Activated CD8-positive, alpha-beta memory T cell treated with anti-CD3 and anti-CD28 coated beads, Interleukin-2, amount 50 U/mL, for 48 hours (primary cell): ENCODE measurements around the gene MYOCD.

Experiments used
- DNase-seq: peaks from one replicate; pipeline ENCODE4 v3.0.0-alpha.2; 2020

MYOCD gene

DNA sequence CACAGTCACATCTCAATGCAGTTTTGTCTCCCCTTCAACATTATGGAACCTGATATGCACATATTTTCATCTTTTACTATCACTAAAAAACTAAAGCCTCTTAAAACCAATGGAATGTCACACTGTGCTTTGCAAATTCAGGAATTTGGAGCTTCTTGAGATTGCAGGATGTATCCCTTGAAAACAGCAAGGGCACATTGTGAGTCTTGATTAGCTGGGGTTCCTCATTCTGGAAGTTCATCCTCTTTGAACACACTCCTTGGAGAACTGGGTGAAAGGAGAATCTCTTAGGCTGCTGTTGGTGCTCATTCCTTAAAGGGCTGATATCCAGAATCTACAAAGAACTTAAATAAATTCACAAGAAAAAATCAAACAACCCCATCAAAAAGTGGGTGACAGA, 21.1 kb upstream of the MYOCD start:
- DNase-seq: no peak

DNA sequence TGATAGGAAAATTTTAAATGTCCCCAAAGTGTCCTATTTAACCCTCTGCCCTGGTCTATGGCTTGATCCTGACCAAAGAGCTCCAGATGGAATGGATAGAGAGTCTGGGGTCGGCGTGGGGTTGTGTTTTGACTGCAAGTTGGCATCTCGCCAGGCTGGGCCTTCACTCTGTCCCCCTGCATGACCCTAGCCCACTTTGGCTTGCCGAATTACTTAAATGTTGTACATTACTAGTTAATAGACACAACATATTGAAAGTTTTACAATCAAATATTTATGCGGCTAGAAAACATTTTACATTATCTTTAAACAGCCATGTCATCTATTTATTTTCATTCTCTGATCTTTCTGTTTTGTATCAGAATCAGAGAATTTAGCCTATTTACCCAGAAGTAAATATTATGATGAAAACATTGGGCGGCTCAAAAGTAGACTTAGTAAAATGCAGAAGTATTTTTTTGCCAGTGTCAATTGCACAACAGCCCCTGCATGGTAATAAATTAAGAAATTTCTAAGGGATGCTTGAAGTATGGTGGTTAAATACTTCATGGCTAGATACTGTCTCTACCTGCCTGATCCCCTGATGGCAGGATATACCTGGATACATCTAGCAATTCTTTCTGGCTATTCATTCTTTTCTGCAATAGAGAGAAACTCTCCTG, 18.8 kb upstream of the MYOCD start:
- DNase-seq: no peak

DNA sequence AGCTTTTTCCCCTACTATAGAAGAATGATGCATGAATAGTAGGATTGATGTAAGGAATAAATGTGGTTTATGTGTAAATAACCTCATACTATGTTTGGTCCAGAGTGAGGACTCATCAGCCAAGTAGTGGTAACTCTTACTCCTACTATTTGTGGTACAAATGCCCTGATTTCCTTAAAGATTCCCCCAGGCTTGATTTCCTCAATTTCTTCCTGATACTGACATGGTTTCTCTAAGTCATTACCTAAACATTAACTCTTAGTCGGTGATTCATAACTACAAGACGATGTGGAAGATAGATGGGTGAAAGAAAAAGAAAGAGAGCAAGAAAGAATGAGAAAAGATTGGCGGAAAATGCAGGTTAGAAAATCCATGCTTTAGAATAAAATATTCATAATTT, 17.2 kb upstream of the MYOCD start:
- no peak for DNase-seq

DNA sequence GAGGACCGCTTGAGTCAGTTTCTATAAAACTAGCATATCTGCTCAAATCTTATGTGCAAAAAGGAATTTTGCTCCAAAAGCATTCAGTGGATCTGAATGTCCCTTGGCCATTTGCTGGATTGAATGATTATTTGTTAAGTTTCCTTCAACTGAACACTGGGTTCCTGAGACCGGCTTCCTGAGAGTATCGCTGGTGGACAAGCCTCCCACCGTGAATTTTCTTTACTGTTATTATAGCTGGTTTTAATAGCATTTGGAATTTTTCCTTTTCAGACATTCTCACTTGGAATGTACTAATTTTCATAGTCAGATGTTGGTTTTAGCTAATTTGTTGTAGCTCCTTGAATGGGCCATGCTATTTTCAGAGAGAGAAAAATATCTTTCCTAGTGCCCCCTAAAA, 9.8 kb upstream of the MYOCD start:
- no peak for DNase-seq

DNA sequence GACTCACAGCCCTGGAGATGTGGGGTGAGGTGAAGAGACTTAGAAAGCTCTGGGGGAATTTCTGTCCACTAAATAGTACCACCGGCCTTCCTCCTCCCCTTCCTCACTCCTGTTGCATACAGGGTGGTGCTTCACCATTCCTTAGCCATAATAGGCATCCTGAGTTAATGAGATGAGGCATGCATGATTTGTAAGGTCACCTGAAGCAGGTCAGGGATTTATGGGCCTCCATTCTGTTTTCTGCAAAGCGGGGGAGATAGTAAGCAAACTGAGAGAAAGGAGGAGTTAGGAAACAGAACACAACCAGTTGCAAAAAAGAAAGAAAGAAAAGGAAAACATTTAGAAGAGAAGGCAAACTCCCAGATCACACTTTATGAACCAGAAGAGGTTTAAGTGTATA, 9.3 kb upstream of the MYOCD start:
- no peak for DNase-seq

DNA sequence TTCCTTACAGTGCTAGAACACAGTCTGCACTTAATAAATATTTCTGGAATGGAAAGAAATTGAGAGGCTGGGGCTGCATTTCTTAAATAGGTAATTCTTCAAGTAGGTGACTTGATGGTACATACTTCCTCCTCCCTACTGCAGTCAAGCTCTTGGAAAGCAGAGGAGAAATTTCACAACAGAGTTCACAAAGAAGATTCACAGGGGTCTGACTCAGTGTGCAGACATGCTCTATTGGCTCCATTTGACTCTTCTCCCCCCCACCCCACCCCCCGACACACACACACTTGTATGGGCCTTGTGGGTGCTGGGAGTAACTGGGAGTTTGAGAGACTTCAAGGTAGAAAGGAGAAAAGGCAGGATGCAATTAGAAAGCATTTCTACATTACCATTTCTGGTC, 6.2 kb upstream of the MYOCD start:
- DNase-seq: no peak

DNA sequence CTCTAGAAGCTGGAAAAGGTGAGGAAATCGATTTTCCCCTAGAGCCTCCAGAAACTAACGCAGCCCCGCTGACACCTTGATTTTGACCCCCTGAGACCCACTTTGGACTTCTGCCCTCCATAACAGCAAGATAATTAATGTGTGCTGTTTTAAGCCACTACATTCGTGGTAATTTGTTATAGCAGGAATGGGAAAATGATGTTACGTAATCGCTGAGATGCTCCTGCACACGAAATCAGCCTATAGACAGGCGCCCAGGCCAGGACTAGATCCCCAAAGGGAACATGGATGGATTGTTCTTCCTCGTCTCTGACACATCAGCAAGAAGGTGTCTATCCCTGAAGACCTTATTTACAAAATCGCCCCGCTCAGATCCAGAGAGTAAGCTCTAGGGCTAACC, 1.4 kb upstream of the MYOCD start:
- DNase-seq: no peak

DNA sequence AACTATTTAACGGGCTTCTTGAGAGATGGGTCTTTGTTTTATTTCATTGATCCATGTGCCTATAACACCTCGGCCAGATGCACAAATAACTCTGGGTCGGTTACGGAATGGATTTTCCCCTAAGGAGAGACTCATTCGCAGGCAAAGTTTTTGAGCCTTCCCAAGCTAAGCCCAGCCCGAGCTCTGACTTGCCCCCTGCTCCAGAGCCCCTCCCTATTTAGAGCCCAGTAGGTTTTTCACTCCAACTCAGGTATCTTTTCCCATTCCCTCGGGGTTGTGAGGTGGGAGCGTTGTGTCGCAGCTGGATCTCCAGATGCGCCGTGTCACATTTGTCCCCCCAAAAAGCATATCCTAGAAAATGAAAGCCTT, 812 bp upstream of the MYOCD start:
- no peak for DNase-seq

DNA sequence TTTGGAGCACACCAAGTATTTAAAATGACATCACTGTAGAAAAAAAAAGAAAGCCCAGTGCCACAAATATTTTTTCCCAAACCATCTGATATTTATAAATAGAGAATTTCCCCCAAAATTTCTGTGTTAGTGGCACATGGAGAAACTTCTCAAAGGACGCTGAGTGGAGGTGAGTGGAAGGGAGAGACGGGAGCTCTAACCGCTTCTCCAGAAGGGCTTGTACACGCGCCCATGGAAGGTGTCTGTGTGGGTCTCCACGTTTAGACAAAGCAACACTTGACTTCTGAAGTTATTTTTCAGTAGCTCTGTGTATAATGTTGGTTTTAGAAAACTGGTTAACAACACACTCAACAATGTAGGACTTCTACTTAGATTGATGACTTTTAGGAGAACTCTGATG, 1.0 kb downstream of the MYOCD start:
- DNase-seq: no peak

DNA sequence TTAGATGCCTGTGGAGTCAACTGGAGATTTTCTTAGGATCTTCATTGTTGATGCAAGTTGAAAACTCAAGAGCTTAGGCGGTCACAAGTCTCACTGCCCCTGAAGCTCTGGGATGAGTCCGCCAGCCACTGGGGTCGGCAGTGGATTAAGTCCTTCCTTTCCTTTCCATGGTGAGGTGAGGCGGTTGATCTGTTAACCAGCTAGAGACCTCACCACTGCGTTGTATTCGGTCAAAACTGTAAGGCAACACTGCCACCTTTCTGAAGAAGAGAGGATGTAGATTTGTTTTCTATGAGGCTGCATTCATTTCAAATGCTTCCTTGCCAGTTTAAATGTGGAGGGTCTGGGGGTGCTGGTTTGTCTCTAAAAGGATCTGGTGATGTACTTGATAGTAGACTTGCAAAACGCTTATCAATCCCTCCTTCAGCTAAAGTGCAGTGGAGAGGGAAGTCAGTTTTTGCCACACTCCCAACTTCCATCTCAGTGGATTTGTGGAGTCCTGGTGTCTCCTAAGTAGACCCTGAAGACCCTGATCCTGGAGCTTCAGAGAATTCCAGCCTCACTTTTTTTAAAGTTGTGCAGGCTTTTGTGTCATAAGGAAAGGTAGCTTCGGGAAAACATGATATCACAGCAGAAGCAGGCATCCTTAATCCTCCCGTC, 1.7 kb downstream of the MYOCD start:
- DNase-seq: no peak

DNA sequence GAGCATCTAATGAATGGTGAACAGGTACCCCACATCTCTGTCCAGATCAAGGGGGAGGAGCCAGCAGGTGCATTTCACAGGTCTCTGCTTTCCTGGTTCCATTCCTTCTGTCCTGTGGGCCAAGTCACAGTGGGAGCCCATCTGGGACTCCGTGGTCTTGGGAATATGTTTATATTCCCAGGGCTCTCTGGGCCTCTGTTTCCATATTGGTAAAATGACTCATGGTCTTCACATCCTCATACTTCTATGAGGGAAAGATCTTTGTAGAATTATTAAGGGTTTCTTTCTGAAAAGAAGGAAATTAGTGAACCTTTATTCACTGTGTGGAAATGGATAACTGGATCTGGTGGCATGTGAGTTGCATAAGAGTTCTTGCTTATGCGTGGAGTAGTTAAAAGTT, 6.2 kb downstream of the MYOCD start:
- DNase-seq: no peak

DNA sequence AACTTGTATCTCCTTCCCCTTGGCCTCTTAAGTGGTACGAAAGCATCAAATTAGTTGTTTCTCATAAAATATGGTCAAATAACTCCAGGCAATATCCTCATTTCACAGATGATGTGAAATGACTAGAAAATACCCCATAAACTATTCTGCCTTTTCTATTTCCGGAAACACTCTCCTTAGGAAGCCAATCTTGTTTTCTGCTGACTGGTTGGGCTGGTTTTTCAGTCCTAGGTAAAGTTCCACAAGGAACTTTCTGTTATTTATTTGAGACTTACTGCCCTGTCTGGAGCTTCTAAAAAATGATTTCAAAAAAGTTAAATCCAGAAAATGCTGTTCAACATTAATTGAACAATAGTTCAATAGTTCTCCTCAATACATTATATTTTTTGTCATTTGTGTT, 7.3 kb downstream of the MYOCD start:
- no peak for DNase-seq

DNA sequence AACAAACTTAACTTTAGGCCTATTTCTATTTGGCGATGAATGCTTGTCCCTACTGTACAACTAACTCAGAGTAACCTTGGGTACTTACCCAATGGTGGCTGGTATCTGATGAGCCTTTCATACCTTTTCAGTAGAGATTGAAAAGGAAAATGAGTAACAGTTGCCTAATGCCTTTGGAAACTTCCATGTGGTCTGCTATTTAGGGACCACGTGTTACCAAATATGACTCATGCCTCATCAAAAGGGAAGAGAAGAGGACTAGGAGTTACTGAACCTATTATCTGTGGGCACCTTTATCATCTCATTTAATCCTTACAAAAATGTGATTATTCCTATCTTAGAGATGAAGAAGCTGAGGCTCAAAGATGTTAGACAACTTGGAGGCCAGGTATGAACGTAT, 8.1 kb downstream of the MYOCD start:
- DNase-seq: no peak

DNA sequence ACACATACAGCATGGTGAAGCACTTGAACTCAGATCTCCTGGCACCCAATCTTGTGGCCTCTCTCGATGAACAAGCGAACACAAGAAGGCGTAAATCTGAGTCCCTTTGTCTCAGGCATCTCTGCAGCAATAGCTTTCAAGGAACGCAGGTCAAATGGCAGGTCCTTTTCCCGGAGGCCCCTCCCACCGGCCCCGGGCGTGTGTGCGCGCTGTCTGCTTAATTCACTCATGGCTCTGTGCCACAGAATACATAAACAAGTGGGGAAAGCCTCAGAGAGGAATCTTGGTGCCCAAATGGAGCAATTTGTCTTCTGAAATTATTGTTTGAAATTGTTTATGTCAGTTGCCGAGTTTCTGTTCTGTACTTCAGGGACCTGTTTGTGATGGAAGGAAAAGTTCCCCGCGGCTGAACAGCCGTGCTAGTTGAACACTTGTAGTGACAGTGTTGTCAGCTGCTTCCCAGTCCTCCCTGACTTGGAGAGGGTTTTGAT, 14.8 kb downstream of the MYOCD start:
- DNase-seq: no peak

DNA sequence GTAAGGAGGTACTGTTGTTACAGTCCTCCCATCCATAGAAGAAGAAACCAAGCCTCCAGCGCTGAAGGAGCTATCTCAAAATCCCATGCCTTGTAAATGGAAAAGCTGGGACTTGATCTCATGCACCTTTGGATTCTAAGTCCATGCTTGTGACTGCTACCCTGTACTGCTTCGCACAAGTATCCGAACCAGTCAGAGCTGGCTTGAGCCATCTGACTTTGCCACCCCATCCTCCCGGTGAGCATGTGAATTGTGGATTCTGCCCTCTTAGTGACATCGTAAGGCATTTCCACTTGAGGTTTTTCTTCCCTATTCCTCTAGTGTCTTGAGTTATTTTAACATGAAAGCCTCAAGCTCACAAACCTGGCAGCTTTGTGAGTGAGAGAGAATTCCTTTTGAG, 15.3 kb downstream of the MYOCD start:
- no peak for DNase-seq

DNA sequence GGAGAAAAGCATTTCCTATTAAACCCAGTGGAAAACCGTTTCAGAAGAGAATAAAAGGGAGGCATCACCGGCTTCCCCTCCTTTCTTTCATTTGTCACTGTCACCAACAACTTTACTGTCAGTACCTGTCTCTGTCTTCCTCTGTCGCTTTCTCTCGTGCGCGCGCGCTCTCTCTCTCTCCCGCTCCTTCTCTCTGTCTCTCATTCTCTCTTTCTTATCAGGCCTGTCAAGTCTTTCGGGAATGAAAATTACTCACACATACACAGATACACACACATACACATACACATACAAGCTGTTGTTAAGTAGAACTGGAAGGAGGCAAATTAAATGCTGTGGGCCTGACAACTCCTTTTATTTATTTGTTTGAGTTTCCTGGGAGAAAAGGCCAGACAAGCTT, 17.6 kb downstream of the MYOCD start:
- DNase-seq: no peak

DNA sequence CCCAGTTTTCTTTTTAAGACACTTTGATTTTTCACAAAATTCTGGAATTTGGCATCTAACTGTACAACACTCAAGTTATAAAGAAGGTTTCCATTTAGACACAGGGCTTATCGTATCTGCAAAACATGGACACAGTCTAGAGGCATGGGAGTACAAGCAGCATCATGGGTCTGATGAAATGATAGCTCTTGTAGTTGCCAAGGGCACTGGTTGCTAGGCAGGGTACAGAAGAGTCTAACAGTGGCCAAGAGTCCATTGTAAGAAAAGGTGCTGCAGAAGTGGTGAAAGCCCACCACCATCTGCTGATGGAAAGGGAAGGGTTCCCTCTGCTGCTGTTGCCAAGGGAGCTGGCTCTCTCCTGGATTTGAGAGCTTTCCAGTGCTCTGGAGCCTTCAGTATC, 20.8 kb downstream of the MYOCD start:
- no peak for DNase-seq

DNA sequence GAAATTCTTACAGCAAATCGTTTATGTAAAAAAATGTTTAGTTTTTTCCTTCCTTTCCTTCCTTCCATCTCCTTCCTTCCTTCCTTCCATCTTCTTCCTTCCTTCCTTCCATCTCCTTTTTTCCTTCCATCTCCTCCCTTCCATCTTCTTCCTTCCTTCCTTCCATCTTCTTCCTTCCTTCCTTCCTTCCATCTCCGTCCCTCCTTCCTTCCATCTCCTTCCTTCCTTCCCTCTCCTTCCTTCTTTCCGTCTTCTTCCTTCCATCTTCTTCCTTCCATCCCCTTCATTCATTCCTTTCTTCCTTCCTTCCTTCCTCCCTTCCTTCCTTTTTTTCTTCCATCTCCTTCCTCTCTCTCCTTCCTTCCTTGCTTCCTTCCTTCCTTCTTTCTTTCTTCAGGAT, 22.7 kb downstream of the MYOCD start:
- no peak for DNase-seq

DNA sequence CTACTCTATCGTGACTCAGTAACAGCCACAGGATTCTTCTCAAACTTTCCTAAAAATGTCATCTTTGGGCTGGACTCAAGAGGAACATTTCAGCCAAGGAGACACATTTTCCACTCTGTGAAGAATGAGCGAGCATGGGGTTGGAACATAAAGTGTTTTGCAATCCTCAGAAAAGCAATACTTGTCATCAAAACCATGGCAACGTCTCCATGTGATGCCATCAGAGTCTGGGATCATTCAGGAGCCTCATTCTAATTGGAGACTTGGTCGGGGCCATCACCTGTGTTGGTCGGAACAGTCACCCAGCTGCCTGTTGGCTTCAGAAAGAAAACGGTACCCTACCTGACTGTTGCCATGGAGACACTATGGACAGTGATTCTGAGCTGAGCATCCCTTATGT, 25.5 kb downstream of the MYOCD start:
- DNase-seq: no peak

DNA sequence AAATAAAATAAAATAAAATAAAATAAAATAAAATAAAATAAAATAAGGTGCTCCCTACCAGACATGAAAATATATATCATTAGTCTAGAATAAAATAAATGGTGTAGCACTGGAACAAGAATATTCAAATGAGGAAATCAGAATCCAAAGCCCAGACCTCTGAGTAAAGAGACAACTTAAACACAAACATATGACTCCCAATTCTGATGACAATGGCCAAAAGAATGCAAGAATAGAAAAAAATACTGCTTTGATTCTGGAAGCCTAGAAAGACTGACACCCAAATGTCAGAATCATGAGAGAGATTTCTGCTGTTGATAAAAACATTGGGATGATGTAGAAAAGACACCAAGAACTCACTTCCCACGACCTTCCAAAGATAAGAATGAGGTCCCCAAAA, 27.9 kb downstream of the MYOCD start:
- no peak for DNase-seq

DNA sequence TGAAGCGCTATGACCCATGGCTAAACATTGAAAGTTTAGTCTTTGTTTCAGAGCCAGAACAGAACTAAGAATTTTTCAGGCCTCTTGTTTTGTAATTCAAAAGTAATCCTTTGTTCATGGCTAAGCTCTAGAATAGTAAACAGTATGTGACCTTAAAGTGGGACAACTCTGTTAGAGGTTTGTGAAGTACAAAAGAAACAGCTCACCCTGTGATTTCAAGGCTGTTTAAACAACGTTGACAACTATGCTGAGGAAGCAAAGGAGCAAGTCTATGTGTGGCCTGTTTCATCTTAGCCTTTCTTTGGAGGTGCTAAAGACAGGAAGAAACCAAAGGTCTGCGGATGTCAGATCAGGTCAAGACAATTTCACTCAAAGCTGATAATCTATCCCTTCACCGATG, 40.4 kb downstream of the MYOCD start:
- DNase-seq: no peak

DNA sequence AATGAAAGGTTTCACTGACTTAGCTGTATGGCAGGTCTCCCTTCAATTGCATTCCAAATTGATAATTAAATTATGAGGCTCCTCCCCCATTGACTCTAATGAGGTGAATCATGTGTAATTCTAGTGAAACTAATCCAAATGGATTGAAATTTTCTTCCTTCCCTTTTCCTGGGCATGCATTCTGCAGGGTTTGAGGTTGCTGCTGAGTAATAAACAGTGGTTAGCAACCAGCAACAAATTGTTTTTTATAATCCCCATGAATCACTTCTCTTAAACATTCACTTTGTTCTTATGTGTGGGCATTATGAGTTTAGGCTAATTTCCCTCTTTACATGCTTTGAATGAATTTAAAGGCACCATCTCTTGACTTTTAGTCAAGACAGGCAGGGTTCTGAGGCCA, 43.4 kb downstream of the MYOCD start:
- no peak for DNase-seq

DNA sequence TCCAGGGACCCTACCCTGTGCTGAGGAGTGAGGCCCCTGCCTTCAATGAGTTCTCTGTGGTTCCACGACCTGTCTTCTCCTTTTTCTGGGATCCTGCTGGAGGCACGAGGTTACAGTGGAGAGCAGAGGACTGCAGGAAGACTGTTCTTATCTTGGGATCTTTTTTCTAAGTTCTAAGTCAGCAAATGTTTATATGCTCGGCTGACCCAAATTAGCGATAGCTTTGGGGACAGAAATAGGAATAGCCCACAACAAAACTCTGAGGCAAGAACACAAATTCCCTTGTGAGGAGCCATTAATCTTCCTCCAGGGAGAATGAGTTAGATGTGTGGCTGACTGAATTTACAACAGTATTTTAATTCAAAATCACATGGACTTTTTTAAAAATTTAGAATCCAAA, 46.7 kb downstream of the MYOCD start:
- no peak for DNase-seq

DNA sequence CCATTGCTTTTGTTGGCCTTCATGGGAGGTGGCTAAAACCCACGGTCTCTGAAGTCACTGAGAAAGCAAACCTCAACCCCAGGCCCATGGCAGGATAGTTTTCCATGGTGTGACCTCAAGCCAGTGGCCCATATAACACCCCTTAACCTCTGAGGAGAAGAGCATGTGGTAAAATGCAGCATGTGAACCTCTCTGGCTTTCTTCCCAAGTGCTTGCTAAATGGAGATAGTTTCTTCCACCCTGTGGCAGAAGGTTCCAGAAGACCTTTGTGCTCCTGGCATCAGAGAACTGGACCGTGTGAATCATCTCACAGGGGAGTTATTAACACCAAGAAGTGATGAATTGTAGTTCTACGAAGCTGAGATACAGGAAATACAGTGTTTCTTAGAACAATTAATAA, 47.3 kb downstream of the MYOCD start:
- DNase-seq: no peak

DNA sequence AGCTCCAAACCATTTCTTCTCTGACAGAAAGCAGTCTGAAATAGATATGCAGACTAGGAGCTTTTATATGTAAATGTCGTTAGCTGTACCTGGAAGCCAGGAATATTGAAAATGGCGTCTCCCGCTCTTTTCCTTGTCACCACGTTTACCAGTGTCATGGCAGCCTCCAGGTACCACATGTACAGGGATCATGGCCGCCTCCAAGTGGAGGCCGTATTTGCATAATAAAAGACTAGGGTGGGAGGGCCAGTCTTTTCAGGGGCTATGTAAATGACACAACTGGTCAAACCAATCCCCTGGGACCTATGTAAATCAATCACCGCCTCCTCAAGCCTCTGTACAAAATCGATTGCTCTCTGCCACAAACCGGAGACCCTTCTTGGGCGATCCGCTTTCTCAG, 54.3 kb downstream of the MYOCD start:
- DNase-seq: no peak
